ENCODE measurements around the gene LOC101059915.
"Not testable (repeated sequence)": the region's sequence is repeated elsewhere in the genome, so short reads cannot be mapped to it uniquely, and the experiment has no call there.

Gene LOC101059915

DNA sequence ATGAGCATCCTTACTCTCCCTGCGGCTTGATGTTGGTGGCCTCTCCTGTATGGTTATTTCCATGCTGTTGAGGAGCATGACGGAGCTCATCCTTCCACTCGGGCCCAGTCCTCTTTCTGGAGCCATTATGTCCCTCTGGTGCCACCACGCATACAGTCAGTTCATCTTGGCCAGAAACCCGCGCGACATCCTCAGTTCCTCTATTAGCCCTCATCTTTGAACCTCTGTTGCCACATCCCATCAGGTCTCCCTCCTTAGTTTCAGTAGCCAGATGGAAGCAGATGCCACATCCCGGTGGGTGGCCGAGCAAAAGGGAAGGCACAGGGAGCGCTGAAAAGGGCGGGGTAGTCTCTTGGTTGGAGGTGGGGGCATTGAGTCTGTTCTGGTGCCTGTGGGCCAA is 4.6 kb downstream of the LOC101059915 start:
- Mint-ChIP-seq H3K4me3 (no peak overlapping the region), H3K36me3 (no peaks in the 10 kb centered on the region), H3K27me3 (peaks cover 9 to 10% of the 10 kb centered on the region in 2 donors), H3K27ac (no peak overlapping the region), H3K9me3 (no peaks in the 10 kb centered on the region), H3K4me1 (peaks cover 13 to 21% of the 10 kb centered on the region in 2 donors)
- no peak for DNase-seq
- ATAC-seq (replicated peaks) = no peak

DNA sequence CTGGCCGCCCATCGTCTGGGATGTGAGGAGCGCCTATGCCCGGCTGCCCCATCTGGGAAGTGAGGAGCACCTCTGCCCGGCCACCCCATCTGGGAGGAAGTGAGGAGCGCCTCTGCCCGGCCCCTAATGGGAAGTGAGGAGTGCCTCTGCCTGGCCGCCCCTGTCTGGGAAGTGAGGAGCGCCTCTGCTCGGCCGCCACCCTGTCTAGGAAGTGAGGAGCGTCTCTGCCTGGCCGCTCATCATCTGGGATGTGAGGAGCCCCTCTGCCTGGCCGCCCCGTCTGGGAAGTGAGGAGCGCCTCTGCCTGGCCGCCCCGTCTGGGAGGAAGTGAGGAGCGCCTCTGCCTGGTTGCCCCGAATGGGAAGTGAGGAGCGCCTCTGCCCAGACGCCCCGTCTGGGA is 8.3 kb downstream of the LOC101059915 start:
- H3K36me3 Mint-ChIP-seq; DNase-seq; H3K27me3 Mint-ChIP-seq; H3K27ac Mint-ChIP-seq; ATAC-seq (replicated peaks); H3K4me3 Mint-ChIP-seq; H3K9me3 Mint-ChIP-seq: not testable (repeated sequence)
- H3K4me1 Mint-ChIP-seq = peaks cover 6 to 15% of the 10 kb centered on the region in 2 donors

DNA sequence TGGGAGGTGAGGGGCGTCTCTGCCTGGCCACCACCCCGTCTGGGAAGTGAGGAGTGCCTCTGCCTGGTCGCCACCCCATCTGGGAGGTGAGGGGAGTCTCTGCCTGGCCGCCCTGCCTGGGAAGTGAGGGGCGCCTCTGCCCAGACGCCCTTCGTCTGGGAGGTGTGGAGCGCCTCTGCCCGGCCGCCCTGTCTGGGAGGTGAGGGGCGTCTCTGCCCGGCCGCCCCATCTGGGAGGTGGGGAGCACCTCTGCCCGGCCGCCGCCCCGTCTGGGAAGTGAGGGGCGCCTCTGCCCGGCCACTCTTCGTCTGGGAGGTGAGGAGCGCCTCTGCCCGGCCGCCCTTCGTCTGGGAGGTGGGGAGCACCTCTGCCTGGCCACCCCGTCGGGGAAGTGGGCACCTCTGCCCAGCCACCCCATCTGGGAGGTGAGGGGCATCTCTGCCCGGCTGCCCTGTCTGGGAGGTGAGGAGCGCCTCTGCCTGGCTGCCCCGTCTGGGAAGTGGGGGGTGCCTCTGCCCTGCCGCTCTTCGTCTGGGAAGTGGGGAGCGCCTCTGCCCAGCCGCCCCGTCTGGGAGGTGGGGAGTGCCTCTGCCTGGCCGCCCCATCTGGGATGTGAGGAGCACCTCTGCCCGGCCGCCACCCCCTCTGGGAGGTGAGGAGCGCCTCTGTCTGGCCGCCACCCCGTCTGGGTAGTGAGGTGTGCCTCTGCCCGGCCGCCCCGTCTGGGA is 8.9 kb downstream of the LOC101059915 start:
- H3K4me3 Mint-ChIP-seq; H3K27ac Mint-ChIP-seq; H3K9me3 Mint-ChIP-seq; H3K36me3 Mint-ChIP-seq; DNase-seq; H3K4me1 Mint-ChIP-seq; H3K27me3 Mint-ChIP-seq; ATAC-seq (replicated peaks): not testable (repeated sequence)

DNA sequence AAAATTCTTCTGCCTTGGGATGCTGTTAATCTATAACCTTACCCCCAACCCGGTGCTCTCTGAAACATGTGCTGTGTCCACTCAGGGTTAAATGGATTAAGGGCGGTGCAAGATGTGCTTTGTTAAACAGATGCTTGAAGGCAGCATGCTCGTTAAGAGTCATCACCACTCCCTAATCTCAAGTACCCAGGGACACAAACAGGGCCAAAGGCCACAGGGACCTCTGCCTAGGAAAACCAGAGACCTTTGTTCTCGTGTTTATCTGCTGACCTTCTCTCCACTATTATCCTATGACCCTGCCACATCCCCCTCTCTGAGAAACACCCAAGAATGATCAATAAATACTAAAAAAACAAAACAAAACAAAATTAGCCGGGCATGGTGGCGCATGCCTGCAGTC is 9.8 kb downstream of the LOC101059915 start:
- not testable (repeated sequence) for H3K27me3 Mint-ChIP-seq; H3K27ac Mint-ChIP-seq; H3K36me3 Mint-ChIP-seq; H3K4me3 Mint-ChIP-seq; ATAC-seq (replicated peaks); H3K9me3 Mint-ChIP-seq; H3K4me1 Mint-ChIP-seq; DNase-seq

DNA sequence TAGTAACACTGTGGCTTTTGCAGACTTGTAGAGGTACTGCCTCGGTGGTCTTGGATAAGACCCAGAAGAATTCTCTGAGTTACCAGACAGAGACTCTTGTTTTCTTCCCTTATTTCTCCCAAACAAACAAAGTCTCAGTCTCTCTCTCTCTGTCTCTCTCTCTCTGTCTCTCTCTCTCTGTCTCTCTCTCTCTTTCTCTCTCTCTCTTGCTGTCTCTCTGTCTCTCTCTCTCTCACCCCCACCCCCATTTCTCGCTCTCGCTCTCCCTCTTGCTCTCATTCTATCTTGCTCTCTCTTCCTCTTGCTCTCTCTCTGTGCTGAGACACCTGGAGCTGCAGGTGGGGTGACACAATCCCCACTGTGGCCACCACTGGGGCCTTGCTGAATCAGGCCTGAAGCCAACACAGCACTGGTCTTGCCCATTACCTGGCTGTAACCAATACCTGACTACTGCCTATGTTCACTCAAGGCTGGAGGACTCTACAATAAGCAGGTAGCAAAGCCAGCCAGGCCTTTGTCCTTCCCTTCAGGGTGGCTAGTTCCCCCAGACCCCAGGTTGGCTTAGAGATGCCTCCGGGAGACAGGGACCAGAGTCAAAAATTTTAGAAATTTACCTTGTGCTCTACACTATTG is 12.3 kb downstream of the LOC101059915 start:
- H3K27me3 Mint-ChIP-seq = no peaks in the 10 kb centered on the region
- no peak overlapping the region for H3K4me3 Mint-ChIP-seq

DNA sequence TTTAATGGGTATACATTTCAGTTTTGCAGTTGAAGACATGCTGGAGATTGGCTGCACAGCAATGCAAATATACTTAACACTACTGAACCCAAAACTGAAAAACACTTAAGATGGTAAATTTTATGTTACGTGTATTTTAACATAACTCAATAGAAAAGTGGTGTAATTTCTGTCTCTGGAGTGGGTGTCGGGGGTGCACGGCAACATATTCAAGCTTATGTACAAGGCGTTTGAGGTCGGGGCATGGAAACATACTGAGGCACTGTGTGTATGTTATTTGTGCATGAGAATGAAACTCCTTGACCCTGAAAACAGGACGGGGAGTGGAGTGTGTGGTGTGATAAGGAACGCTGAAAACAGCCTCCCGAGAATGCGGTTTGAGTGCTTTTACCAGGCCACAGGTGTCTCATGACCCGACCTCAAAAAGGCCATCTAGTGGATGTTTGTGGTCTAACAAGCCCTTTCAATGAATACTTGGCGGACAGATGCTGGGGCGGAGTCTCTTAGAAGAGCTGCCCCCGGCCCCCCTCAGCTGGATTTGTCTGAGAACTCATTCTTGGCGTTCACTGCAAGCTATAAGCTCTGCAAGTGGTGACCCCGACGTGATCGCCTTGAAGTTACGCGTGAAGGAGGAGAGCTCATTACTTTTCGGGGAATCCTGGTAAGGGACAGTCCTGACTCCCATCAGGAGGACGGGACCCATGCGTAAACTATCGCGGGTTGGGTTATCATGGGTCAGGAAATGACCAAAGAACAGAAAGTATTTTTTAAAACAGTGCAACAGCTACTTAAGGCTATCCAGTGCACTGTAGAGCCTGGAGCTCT is 29.5 kb downstream of the LOC101059915 start:
- not testable (repeated sequence) for H3K4me3 Mint-ChIP-seq, H3K9me3 Mint-ChIP-seq, H3K4me1 Mint-ChIP-seq, H3K36me3 Mint-ChIP-seq, H3K27ac Mint-ChIP-seq, H3K27me3 Mint-ChIP-seq, DNase-seq
- ATAC-seq (replicated peaks) = peak; percentile 75 to 76

More for the DNA sequence above, 12.3 kb downstream of the LOC101059915 start:
- Mint-ChIP-seq H3K36me3 (no peaks in the 10 kb centered on the region), H3K4me1 (no peaks in the 10 kb centered on the region), H3K9me3 (no peaks in the 10 kb centered on the region), H3K27ac (no peak overlapping the region)
- no peak for ATAC-seq (replicated peaks)
- DNase-seq = no peak

DNA sequence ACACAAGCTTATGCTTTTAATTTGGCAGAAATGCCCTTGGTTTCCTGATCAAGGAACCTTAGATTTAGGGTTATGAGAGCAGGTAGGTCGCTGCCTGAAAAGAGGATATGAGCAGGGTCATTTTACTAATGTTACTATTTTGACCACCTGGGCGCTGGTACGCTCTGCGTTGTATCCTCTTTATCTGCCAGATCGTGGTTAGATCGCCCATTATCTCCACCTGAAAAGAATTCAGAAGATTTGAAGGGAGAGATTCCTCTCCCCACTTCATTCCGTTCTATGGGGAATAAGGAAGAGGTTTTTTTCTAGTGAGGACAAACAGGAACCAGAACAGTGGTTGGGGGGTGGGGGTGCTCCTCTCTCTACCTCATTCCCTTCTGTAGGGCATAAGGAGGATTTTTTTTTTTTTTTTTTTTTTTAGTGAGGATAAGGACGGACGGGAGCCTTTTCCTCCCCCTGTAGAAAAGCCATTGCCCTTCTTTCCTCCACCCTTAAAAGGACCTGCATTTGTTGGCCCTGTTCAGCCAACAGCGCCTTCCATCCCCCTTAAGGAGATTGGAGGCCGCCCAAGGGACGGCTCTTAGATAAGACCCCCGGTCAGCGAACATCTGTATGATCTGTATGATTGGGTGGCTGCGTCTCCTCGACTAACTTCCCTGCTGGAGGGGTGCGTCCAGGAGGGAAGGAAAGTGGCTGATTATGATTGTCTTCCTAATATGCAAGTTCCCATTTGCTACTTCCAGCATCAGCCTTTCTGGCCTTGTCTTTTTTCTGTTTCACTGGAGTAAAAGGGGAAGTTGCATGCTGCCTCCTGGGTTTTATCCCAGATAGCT is 30.3 kb downstream of the LOC101059915 start:
- not testable (repeated sequence) for H3K27ac Mint-ChIP-seq, H3K9me3 Mint-ChIP-seq, DNase-seq, H3K4me3 Mint-ChIP-seq, H3K27me3 Mint-ChIP-seq, H3K4me1 Mint-ChIP-seq, H3K36me3 Mint-ChIP-seq
- ATAC-seq (replicated peaks) = peak; percentile 61 to 78

DNA sequence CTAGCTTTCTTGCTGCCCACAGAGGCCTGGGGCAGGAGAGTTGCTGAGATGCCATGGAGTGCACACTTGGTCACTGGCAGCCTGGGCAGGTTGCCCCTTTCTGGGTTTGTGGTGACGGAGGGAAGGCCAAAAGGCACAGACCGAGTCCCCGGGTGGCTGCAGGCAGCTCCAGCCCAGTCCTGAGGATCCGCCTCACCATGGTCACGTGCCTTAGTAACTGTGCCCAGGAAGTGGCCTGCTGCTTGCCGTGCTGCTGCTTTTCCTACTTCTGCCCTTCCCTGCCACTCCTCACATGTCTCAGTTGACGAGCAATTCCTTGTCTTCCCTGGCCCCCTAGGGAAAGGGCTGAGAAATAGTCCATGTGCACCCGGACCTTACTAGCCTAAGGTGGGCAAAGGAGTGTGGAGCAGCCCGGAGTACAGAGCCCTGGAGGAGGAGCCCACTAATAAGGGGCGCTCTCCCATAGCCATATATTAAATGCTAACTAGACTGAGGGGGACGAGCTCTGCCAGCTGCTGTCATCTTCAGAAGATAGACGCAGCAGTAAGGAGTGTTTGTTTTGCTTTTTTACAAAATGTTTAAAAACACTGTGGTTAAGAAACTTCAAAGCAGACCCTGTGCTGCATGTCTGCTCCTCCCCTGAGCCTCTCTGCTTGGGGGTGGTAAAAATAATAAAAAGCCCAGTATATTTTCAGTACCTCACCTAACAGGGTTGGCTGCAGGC is 31.1 kb downstream of the LOC101059915 start:
- DNase-seq; ATAC-seq (replicated peaks); H3K36me3 Mint-ChIP-seq; H3K27me3 Mint-ChIP-seq; H3K4me1 Mint-ChIP-seq; H3K9me3 Mint-ChIP-seq; H3K4me3 Mint-ChIP-seq; H3K27ac Mint-ChIP-seq: not testable (repeated sequence)

DNA sequence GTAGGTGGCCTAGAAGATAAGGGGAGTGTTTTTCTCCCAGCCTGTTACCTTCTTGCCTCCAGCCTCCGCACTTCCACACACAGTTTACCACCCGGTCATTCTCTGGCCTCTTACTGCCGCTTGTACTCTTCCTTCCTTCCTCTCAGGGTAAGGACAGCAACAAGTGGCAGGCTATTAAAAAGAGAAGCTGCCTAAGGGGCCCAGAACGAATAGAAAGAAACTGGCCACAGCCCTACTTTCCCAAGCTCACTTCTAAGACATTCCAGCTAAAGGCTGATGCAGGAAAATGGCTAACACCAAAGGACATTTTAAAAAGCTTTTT is 31.6 kb downstream of the LOC101059915 start:
- DNase-seq; H3K4me1 Mint-ChIP-seq; H3K4me3 Mint-ChIP-seq; H3K27ac Mint-ChIP-seq; H3K36me3 Mint-ChIP-seq; H3K9me3 Mint-ChIP-seq; ATAC-seq (replicated peaks); H3K27me3 Mint-ChIP-seq: not testable (repeated sequence)

DNA sequence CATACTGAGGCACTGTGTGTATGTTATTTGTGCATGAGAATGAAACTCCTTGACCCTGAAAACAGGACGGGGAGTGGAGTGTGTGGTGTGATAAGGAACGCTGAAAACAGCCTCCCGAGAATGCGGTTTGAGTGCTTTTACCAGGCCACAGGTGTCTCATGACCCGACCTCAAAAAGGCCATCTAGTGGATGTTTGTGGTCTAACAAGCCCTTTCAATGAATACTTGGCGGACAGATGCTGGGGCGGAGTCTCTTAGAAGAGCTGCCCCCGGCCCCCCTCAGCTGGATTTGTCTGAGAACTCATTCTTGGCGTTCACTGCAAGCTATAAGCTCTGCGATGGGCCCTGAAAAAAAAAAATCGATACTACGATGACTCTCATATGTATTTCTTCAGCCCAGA is 35.5 kb downstream of the LOC101059915 start:
- H3K36me3 Mint-ChIP-seq, H3K9me3 Mint-ChIP-seq, H3K4me3 Mint-ChIP-seq, H3K4me1 Mint-ChIP-seq, H3K27ac Mint-ChIP-seq, H3K27me3 Mint-ChIP-seq, DNase-seq: not testable (repeated sequence)
- peak; percentile 59 to 72 for ATAC-seq (replicated peaks)

DNA sequence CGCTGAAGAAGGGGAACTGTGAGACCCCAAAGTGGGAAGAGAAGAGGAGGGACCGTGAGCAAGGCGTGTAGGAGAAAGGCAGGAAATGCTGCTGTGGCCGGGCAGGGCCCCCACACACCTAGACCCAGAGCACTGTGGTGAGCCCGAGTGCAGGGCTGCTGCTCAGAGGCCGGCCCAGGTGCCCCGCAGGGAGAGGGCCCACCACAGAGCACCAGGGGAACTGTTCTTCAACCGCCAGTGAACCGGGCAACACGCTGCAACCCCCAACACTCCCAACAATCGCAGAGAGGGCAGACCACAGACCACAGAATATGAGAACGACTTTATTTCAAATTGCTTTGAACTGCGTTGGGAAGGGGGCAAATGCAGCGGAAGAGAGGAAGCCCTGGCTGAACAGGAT is 46.7 kb downstream of the LOC101059915 start:
- H3K27ac Mint-ChIP-seq, H3K9me3 Mint-ChIP-seq, H3K4me1 Mint-ChIP-seq, H3K27me3 Mint-ChIP-seq, H3K4me3 Mint-ChIP-seq, DNase-seq, H3K36me3 Mint-ChIP-seq: not testable (repeated sequence)
- peak in 1 of 2 donors; percentile 27 for ATAC-seq (replicated peaks)

DNA sequence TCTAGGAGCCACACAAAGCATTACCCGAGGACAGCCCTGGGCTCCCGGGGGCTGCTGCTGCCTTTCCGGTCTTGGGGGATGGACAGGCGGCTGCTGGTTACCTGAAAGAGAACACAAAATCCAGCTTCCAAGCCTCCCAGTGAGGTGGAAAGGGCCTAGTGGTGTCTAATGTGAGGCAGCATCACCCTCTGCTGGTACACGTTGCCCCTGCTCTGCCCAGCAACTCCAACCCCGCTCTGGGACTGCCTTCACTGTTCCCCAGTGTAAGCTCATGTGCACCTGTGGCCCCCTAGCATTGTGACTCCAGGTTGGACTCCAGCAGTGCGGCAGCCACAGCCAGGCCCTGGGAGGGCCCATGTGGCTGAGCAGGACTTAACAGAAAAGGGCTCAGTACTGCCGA is 48.2 kb downstream of the LOC101059915 start:
- not testable (repeated sequence) for H3K36me3 Mint-ChIP-seq; H3K9me3 Mint-ChIP-seq; H3K27ac Mint-ChIP-seq; H3K27me3 Mint-ChIP-seq; H3K4me1 Mint-ChIP-seq; ATAC-seq (replicated peaks); H3K4me3 Mint-ChIP-seq; DNase-seq

DNA sequence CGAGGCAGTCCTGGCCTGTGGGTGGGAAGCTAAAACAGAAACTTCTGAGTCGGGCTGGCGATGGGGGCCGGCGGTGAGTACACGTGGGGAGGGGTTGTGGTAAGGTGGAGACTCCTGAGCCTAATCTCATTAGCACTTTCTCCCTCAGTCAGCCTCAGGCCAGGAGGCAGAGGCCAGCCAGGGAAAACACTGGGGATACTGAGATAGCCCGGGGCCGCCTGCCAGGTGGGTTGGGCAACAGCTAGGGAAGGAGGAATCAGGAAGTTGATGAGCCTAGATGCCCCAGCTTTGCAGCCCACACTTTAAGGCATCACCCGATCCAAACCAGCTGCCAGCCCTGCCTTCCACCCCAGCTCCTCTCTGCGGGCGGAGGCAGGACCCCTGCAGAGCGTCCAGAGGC is 49.0 kb downstream of the LOC101059915 start:
- H3K4me1 Mint-ChIP-seq, DNase-seq, H3K27me3 Mint-ChIP-seq: not testable (repeated sequence)

DNA sequence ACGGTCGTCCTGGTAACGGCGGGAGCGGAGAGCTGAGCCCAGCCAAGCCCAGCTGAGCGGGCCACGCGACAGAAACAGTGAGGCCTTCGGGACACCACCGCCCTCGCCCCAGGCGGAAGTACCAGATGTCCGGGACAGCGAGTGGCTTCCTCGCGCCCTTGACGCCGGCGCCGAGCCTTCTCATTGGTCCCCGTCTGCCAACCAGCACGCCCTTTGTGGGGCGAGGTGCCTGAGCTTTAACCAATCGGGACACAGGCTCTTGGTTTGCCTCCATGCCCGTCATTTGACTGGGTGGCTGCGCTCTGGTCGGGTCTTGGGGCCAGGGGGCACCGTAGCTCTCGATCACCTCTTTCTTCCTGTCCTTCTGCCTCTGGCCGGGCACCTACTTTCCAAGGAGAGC is 50.8 kb downstream of the LOC101059915 start, which contains the start of gene CXorf49:
Gene CXorf49, minus strand, starts transcription at position 101 of the 400 bp plus-strand sequence. CDS start 134 bp downstream, outside the sequence.
- not testable (repeated sequence) for ATAC-seq (replicated peaks); H3K27ac Mint-ChIP-seq; H3K9me3 Mint-ChIP-seq; H3K4me3 Mint-ChIP-seq; DNase-seq; H3K4me1 Mint-ChIP-seq; H3K27me3 Mint-ChIP-seq; H3K36me3 Mint-ChIP-seq

More for the DNA sequence above, 49.0 kb downstream of the LOC101059915 start:
- not testable (repeated sequence) for ATAC-seq (replicated peaks); H3K9me3 Mint-ChIP-seq; H3K36me3 Mint-ChIP-seq; H3K4me3 Mint-ChIP-seq; H3K27ac Mint-ChIP-seq

Measured in stimulated activated naive B cell treated with anti-CD40 and anti-IgM and Interleukin-4, amounts not matched to agents 10 μg/mL and 1 μg/mL and 100 μg/mL, for 72 hours (primary cell).